Heart right ventricle (tissue), 16 donors: Measurements from ENCODE around the gene SMAD3. TPM values are rescaled to one million over a fixed set of nuclear protein-coding genes. Genes with fewer than 3 reads are reported as not detected.

Source experiments
- ATAC-seq, 8 donors: fragments of 200-7000 bp; cut with Tn5 transposase; one replicate each; pipeline ENCODE4 v1.9.1; 2020; ENCODE audit warnings: mild to moderate bottlenecking in 8 of 8, moderate library complexity in 8 of 8, moderate number of reproducible peaks in 1 of 8
- DNase-seq, 2 donors: peaks; one replicate each; pipeline ENCODE4 v3.0.0-alpha.2; 2020
- H3K27ac ChIP-seq, 10 donors: fragments of 200-600 bp; sonication (generic) in 2 of 10; one replicate each; pipeline versions ENCODE4 v1.5.0 to v1.8.0; 2020 to 2022; ENCODE audit warnings: mild to moderate bottlenecking in 3 of 10
- H3K27me3 ChIP-seq, 7 donors: fragments of 200-600 bp; one replicate each; pipeline ENCODE4 v1.8.0; 2021 to 2022; ENCODE audit warnings: mild to moderate bottlenecking in 2 of 7
- H3K36me3 ChIP-seq, 9 donors: fragments of 200-600 bp; sonication (generic) in 1 of 9; one replicate each; pipeline versions ENCODE4 v1.5.0 to v1.8.0; 2020 to 2022; ENCODE audit warnings: mild to moderate bottlenecking in 2 of 9
- H3K4me1 ChIP-seq, 9 donors: fragments of 200-600 bp; sonication (generic) in 1 of 9; one replicate each; pipeline versions ENCODE4 v1.5.0 to v1.8.0; 2020 to 2022; ENCODE audit warnings: mild to moderate bottlenecking in 4 of 9
- H3K4me3 ChIP-seq, 10 donors: fragments of 200-600 bp; sonication (generic) in 2 of 10; one replicate each; pipeline versions ENCODE4 v1.5.0 to v1.8.0; 2020 to 2022; ENCODE audit warnings: mild to moderate bottlenecking in 7 of 10, moderate library complexity in 2 of 10
- H3K9me3 ChIP-seq, 11 donors: fragments of 200-600 bp in 10 of 11; sonication (generic) in 2 of 11; one replicate each; pipeline versions ENCODE4 v1.5.0 to v1.8.0; 2013 to 2022; ENCODE audit warnings: mild to moderate bottlenecking in 2 of 11, control low read depth in 1 of 11, moderate library complexity in 1 of 11
- CTCF ChIP-seq, 9 donors: fragments of 200-600 bp; sonication (generic) in 2 of 9; IDR thresholded peaks; one replicate each; pipeline versions ENCODE4 v1.5.0 to v1.8.0; 2021 to 2022; ENCODE audit warnings: antibody characterized with exemption in 9 of 9, mild to moderate bottlenecking in 5 of 9, moderate library complexity in 1 of 9
- WGBS, 2 donors: extraction: QIAGEN DNeasy Blood & Tissue Kit; methylation state at CpG; one replicate each; pipeline ENCODE4 v1.1.7; 2013; ENCODE audit warnings: inconsistent platforms in 1 of 2; 5-methylcytosine and 5-hydroxymethylcytosine counted together
- intact Hi-C, 10 donors: fragments of 100-400 bp; cut with DNase I; formaldehyde crosslinking; loops; one replicate each; pipeline versions ENCODE4 v1.11.1 to v1.14.2; 2022
- polyA plus RNA-seq, 2 donors: library from polyadenylated mRNA; stranded (reverse); fragments of 200-250 nt; gene quantifications; one replicate each; pipeline ENCODE4 v1.2.3, GENCODE V29; 2013
- total RNA-seq, 10 donors: library from RNA; stranded (reverse); fragmentation: NEBNext Ultra II Directional in 3 of 10; extraction: Animal tissue kit (Norgen Biotek cat#: 25700) in 3 of 10; gene quantifications; one replicate each; pipeline versions ENCODE4 v1.2.1 to v1.2.4, GENCODE V29; 2021 to 2023
- donor health status: Arrhythmogenic right ventricular cardiomyopathy.
- donor health status: ischemic (EF 13 %, LVEDD 7.1; RV severe dilation, severe dysfunction).
- donor health status: healthy with polysubstance abuse.
- donor health status: DM: no; HTN: yes; CAD: no.
- donor health status: DM: no; HTN: no; CAD: no.
- donor health status: ischemic (EF 25% LVEDD 6.9; RV normal size, moderate dysfunction).
- donor health status: ischemic (EF 25% LVEDD 5.7; RV mildly dilated, moderate dysfunction).
- donor health status: healthy.
- donor health status: DM: yes; HTN: yes; CAD: no.
- donor health status: Ischemic cardiomyopathy.
- donor health status: ischemic (EF 35%, LVEDD 5.7; RV mildly dilated, moderate dysfunction).
- donor health status: nonischemic (EF 11% LVEDD 7.7; RV severe dilation, severe dysfunction).
- donor health status: DM: yes; HTN: yes; CAD: no.
- donor health status: PGD.
- donor health status: ischemic (EF 29% LVEDD 5.4; RV normal size, mild dysfunction).
- donor health status: nonischemic (EF 23%, LVEDD 6.1; RV moderate dilation, normal function).

The SMAD3 gene
- total and polyA plus RNA-seq, 12 donors: 6.2 to 44.8 (median 15.5) TPM

DNA sequence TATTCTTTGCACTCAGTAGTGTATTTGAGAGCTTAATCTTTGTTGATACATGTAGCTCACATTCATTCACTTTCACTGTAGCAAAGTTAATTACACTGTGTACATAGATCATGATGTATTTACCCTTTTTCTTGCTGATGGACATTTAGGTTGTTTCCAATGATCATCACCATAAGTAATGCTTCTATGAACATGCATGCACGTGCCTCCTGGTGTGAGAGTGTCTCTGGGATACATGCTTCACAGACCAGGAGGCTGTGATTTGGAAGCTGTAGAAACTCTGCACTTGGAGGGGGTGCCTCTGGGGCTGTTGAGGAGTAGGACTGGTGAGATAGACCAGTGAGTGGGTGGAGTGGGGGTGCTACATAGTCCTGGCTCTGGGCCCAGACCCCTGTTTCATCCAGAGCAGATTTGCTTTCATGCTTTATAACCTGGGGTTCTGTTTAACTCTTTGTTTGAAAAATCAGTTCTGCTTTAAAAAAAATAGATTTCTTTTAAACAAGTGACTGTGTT, 18.2 kb upstream of the SMAD3 start:
- Histone ChIP-seq H3K27ac (no peak overlapping the region), H3K4me3 (no peak overlapping the region), H3K4me1 (peaks cover 0 to 59% (median 24%) of the 10 kb centered on the region in 9 donors), H3K36me3 (no peaks in the 10 kb centered on the region), H3K27me3 (no peaks in the 10 kb centered on the region), H3K9me3 (no peaks in the 10 kb centered on the region)
- TF ChIP-seq CTCF (IDR thresholded peaks at IDR 0.05): no peak
- no peak for DNase-seq
- WGBS, 2 donors: 71 to 79% methylated on average over 1 of the region's 1 CpG
- no peak for ATAC-seq
- intact Hi-C loops: loop anchor here in 1 of 10 donors (10.0 kb wide), 1 partner anchor 258 kb away; no protein-coding TSS in a partner anchor

DNA sequence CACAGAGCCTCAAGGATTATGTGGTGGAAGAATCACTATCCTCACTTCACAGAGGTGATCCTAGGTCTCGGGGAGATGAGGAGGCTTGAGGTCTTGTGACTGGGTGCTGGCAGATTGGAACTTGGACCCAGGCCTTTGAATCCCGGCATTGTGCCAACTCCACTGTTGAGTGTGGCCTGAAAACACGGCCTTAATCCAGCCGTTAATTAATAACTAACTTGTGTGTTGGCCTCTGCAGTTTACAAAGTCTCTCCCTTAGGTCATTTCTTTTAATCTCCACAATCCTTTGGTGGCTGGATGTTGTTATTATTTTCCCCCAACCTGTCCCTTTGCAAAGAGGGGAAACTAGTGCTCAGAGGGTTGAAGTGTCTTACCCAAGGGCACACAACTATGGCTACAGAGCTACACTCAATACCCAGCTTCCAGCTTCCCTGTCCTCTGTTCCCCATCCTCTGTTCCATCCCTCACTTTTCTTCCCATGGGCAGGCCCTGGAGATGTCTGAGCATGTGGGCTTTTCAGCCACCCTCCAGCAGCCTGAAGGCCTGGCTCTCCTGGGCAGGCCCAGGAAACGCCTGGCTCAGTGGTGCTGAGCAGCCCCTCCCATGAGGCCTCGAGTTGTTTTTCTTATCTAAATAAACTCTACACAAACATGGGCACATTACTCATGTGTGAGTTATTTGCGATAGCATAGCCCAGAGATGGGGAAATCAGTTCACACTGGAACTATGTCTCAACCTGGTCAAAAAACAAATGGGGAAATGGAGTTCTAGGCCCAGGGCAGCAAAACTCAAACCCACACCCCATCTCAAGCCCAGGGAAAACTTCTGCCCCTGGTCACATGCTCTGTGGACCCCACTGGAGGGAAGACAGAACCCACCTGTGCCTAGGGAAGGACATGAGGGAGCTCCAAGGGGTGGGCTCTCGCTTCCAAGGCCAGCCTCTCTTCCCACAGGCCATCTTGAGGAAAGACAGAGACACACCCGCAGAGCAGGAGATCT, 16.8 kb upstream of the SMAD3 start:
- H3K4me1 ChIP-seq: peaks cover 0 to 52% (median 24%) of the 10 kb centered on the region in 9 donors
- ATAC-seq (peak; percentile 26 to 64 (median 49)), DNase-seq (no peak)
- intact Hi-C loops: loop anchor here in 1 of 10 donors (10.0 kb wide), 1 partner anchor 256 kb away; no protein-coding TSS in a partner anchor
- no peaks in the 10 kb centered on the region for H3K27me3 ChIP-seq
- 49 to 68% methylated on average over 9 of the region's 9 CpGs for WGBS, 2 donors
- no peak for TF ChIP-seq CTCF (IDR thresholded peaks at IDR 0.05)
- peak overlapping the region in 3 of 10 donors; percentile 3 to 48 (median 17) for H3K27ac ChIP-seq
- no peaks in the 10 kb centered on the region for H3K36me3 ChIP-seq
- no peaks in the 10 kb centered on the region for H3K9me3 ChIP-seq
- H3K4me3 ChIP-seq: no peak overlapping the region

DNA sequence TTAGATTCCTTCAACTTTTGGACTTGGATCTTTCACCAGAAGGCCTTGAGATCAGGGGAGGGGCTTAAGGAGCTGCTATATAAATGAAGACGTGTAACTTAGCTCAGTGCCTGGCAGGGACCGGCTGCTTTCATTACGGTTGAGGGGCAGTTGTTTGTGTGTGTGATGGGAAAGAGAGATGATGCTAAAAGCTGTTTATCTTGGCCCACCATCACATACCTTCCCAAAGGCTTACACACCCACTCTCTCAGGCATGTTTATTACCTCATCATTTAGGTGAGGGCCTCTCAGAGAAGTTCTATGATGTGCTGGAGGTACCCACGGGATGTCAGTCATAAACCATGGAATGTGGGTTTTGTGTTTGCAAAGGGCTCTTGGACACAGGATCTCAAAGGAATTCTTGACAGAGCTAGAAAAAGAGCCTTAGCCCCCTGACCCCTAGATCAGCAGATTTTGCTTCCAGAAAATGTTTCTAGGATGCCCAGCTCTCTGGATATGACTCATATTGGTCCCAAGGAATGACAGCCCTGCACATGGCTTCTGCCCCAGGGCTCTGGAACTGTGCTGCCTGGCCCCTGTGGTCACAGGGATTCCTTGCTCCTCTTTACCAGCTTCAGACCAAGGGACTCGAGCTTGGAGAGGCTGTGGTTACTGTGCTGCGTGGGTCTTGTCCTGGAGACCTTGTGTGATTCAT, 15.9 kb upstream of the SMAD3 start:
- intact Hi-C loops: loop anchor here in 2 of 10 donors (10.0 kb wide), 2 partner anchors 95 to 255 kb away; no protein-coding TSS in a partner anchor
- Histone ChIP-seq H3K27me3 (no peaks in the 10 kb centered on the region), H3K4me3 (no peak overlapping the region), H3K36me3 (no peaks in the 10 kb centered on the region), H3K27ac (peak overlapping the region in 2 of 10 donors; percentile 17 to 49), H3K9me3 (no peaks in the 10 kb centered on the region), H3K4me1 (peaks cover 0 to 47% (median 24%) of the 10 kb centered on the region in 9 donors)
- 73 to 77% methylated on average over 6 of the region's 6 CpGs for WGBS, 2 donors
- DNase-seq (no peak), ATAC-seq (peak in 3 of 8 donors; percentile 10 to 20 (median 20))
- no peak for TF ChIP-seq CTCF (IDR thresholded peaks at IDR 0.05)

DNA sequence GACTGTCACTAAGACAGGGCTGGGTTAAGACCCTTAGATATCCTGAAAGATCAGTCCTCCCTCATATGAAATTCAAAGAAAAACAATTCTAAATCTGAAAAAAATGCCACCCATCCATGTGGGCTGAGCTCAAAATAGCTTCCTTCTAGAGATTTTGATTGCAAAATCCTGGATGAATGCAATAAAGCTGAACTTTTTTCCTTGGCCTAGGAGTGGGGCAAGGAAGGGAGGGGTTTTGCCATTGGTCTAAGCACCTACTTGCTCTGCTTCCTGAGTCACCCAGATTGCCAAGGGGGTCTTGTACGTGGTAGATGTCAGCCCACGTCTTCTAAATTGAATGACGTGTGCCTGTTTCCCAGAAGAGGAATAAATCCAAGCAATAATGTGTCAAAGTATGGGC, 15.3 kb upstream of the SMAD3 start:
- peak overlapping the region in 1 of 10 donors; percentile 49 for H3K27ac ChIP-seq
- 73 to 86% methylated on average over 3 of the region's 3 CpGs for WGBS, 2 donors

More for the DNA sequence above, 15.3 kb upstream of the SMAD3 start:
- no peaks in the 10 kb centered on the region for H3K9me3 ChIP-seq
- H3K4me3 ChIP-seq: no peak overlapping the region
- no peaks in the 10 kb centered on the region for H3K36me3 ChIP-seq
- no peak for TF ChIP-seq CTCF (IDR thresholded peaks at IDR 0.05)
- ATAC-seq (peak in 2 of 8 donors; percentile 12 to 14), DNase-seq (no peak)
- H3K27me3 ChIP-seq: no peaks in the 10 kb centered on the region
- intact Hi-C loops: loop anchor here in 1 of 10 donors (10.0 kb wide), 1 partner anchor 95 kb away; no protein-coding TSS in a partner anchor
- H3K4me1 ChIP-seq: peaks cover 0 to 43% (median 23%) of the 10 kb centered on the region in 9 donors
